ENCODE measurements around the gene SMYD3. TPM values are rescaled to one million over a fixed set of nuclear protein-coding genes. Genes with fewer than 3 reads are reported as not detected.

The SMYD3 gene
- polyA plus RNA-seq, 1 donor from 2014 or later = 48.6 TPM

- Histone ChIP-seq H2AFZ (ENCODE audit: low read depth, low read length) (no peak overlapping the region), H4K20me1 (ENCODE audit: insufficient read depth) (no peaks in the 10 kb centered on the region), H3K4me3 (ENCODE audit: low read length) (no peak overlapping the region), H3K27me3 (ENCODE audit: insufficient read depth, low read depth, low read length) (no peaks in the 10 kb centered on the region), H3K9me3 (ENCODE audit: low read length) (no peaks in the 10 kb centered on the region), H3K4me2 (ENCODE audit: low read length) (no peak overlapping the region), H3K36me3 (ENCODE audit: insufficient read depth, low read length) (no peaks in the 10 kb centered on the region), H3K27ac (ENCODE audit: low read length) (no peak overlapping the region), H3F3A (ENCODE audit: insufficient read depth, low read length, poor library complexity, severe bottlenecking) (no peaks in the 10 kb centered on the region), H3K9ac (ENCODE audit: low read length) (no peak overlapping the region), H3K79me2 (replicated peaks; ENCODE audit: insufficient read depth, low read length) (no peaks in the 10 kb centered on the region), H3K9me2 (ENCODE audit: insufficient read depth, low read length) (no peaks in the 10 kb centered on the region)
- TF ChIP-seq EZH2 (IDR thresholded peaks at IDR 0.05; ENCODE audit: borderline replicate concordance, insufficient read depth, low read length, poor library complexity, severe bottlenecking) (no peak), SMC3 (conservative IDR thresholded peaks at IDR 0.05; ENCODE audit: poor library complexity) (no peak), TAF1 (IDR thresholded peaks at IDR 0.05; ENCODE audit: low read depth) (no peak), POLR2AphosphoS5 (IDR thresholded peaks at IDR 0.05) (no peak), EP300 (conservative IDR thresholded peaks at IDR 0.05; ENCODE audit: poor library complexity, severe bottlenecking) (no peak), RAD21 (conservative IDR thresholded peaks at IDR 0.05) (no peak), REST (IDR thresholded peaks at IDR 0.05; ENCODE audit: borderline replicate concordance) (no peak), CTCF (IDR thresholded peaks at IDR 0.05; ENCODE audit: poor library complexity, severe bottlenecking) (no peak), MXI1 (conservative IDR thresholded peaks at IDR 0.05; ENCODE audit: poor library complexity, severe bottlenecking) (no peak)
These were observed 292.2 kb downstream of the SMYD3 start for GRCh38 chr1:246214708-246215509.

- no peak overlapping the region for H2AFZ ChIP-seq (ENCODE audit: low read depth, low read length)
- no peak overlapping the region for H3K4me3 ChIP-seq (ENCODE audit: low read length)
- no peak overlapping the region for H3K9ac ChIP-seq (ENCODE audit: low read length)
- H3K9me2 ChIP-seq (ENCODE audit: insufficient read depth, low read length) = no peaks in the 10 kb centered on the region
- no peaks in the 10 kb centered on the region for H3K36me3 ChIP-seq (ENCODE audit: insufficient read depth, low read length)
- H3K4me2 ChIP-seq (ENCODE audit: low read length) = no peak overlapping the region
- H3F3A ChIP-seq (ENCODE audit: insufficient read depth, low read length, poor library complexity, severe bottlenecking) = no peaks in the 10 kb centered on the region
- no peaks in the 10 kb centered on the region for H3K9me3 ChIP-seq (ENCODE audit: low read length)
- H4K20me1 ChIP-seq (ENCODE audit: insufficient read depth) = no peaks in the 10 kb centered on the region
- H3K27ac ChIP-seq (ENCODE audit: low read length) = no peak overlapping the region
- TF ChIP-seq EP300 (conservative IDR thresholded peaks at IDR 0.05; ENCODE audit: poor library complexity, severe bottlenecking) (no peak), CTCF (IDR thresholded peaks at IDR 0.05; ENCODE audit: poor library complexity, severe bottlenecking) (no peak), RAD21 (conservative IDR thresholded peaks at IDR 0.05) (no peak), MXI1 (conservative IDR thresholded peaks at IDR 0.05; ENCODE audit: poor library complexity, severe bottlenecking) (no peak), REST (IDR thresholded peaks at IDR 0.05; ENCODE audit: borderline replicate concordance) (no peak), POLR2AphosphoS5 (IDR thresholded peaks at IDR 0.05) (no peak)
- H3K27me3 ChIP-seq (ENCODE audit: insufficient read depth, low read depth, low read length) = no peaks in the 10 kb centered on the region
- H3K79me2 ChIP-seq (replicated peaks; ENCODE audit: insufficient read depth, low read length) = no peaks in the 10 kb centered on the region
These were observed 293.1 kb downstream of the SMYD3 start for GRCh38 chr1:246213947-246214346.

All from neural cell (in vitro differentiated cells).